Measurements from ENCODE around the gene HDAC5. TPM values are rescaled to one million over a fixed set of nuclear protein-coding genes. Genes with fewer than 3 reads are reported as not detected.
A peak's percentile ranks its signal among the peaks of the same experiment; 100 is the strongest.

Gene HDAC5
- polyA plus RNA-seq, 1 of the 3 experiments (the other 2 are of a cell fraction), result 19.0 TPM

- Histone ChIP-seq H3K9me3 (no peaks in the 10 kb centered on the region), H3K9ac (peak overlapping the region; percentile 70; the same call in 1 of the 2 replicates), H3K4me2 (peak overlapping the region; percentile 76), H3K27me3 (ENCODE audit: insufficient read depth) (no peaks in the 10 kb centered on the region), H3K4me3 (ENCODE audit: low read depth in 2 of 2, low read length in 1 of 2) (peak overlapping the region in 1 of 2 experiments; percentile 37; a peak in 1 of 4 replicates), H2AFZ (ENCODE audit: low read depth) (peak overlapping the region; percentile 55; the same call in 1 of the 2 replicates), H3K36me3 (replicated peaks in 1 of 2; ENCODE audit: control insufficient read depth in 1 of 2, insufficient read depth in 2 of 2, low read length in 1 of 2) (peaks cover 0 to 8% of the 10 kb centered on the region in 2 experiments), H3K9me2 (no peaks in the 10 kb centered on the region), H3K4me1 (ENCODE audit: control insufficient read depth in 1 of 2, insufficient read depth in 2 of 2, low read depth in 1 of 2, low read length in 1 of 2) (peaks cover 11 to 14% of the 10 kb centered on the region in 2 experiments; a peak in 3 of 4 replicates), H3K27ac (ENCODE audit: low read depth in 2 of 2, low read length in 1 of 2) (peak overlapping the region; percentile 87 to 92), H3F3A (replicated peaks; ENCODE audit: insufficient read depth) (peaks cover 11% of the 10 kb centered on the region), H3K79me2 (ENCODE audit: insufficient read depth) (peaks cover 36% of the 10 kb centered on the region; the same call in 1 of the 2 replicates), H4K20me1 (ENCODE audit: insufficient read depth) (no peaks in the 10 kb centered on the region)
- CTCF ChIA-PET, result interaction anchor here (1.1 to 4.7 kb wide), 5 partner anchors 10 to 28 kb away, joined by 3 to 19 read pairs (median 5); partner anchors contain the start of gene HDAC5
- POLR2A ChIA-PET, result interaction anchor here (0.7 to 1.1 kb wide), 3 partner anchors 8 to 28 kb away, joined by 3 to 5 read pairs (median 4); partner anchors contain the start of gene HDAC5
- 0% methylated on average over 2 of the region's 2 CpGs for WGBS (ENCODE audit: low lambda C conversion rate)
- TF ChIP-seq ZBTB33 (IDR thresholded peaks at IDR 0.05; ENCODE audit: borderline replicate concordance, low read depth) (no peak), PBX3 (IDR thresholded peaks at IDR 0.05) (no peak), TEAD4 (IDR thresholded peaks at IDR 0.05; ENCODE audit: borderline replicate concordance, insufficient read depth) (no peak), NRF1 (IDR thresholded peaks at IDR 0.05; ENCODE audit: low read depth, low read length) (no peak), TCF12 (IDR thresholded peaks at IDR 0.05) (no peak), IRF3 (IDR thresholded peaks at IDR 0.05; ENCODE audit: low read depth, low read length) (no peak), RCOR1 (IDR thresholded peaks at IDR 0.05; ENCODE audit: low read length) (no peak), RFX5 (IDR thresholded peaks at IDR 0.05; ENCODE audit: low read length) (no peak), TAF1 (IDR thresholded peaks at IDR 0.05; ENCODE audit: borderline replicate concordance, low read depth, low read length) (no peak), REST (IDR thresholded peaks at IDR 0.05; ENCODE audit: low read depth, low read length) (no peak), SIN3A (IDR thresholded peaks at IDR 0.05; ENCODE audit: borderline replicate concordance, low read depth, low read length) (no peak), USF1 (IDR thresholded peaks at IDR 0.05; ENCODE audit: borderline replicate concordance, low read depth) (no peak)
- DNase-seq, result no peak
Measured at GRCh38 chr17:44095388-44095646, 28.1 kb downstream of the HDAC5 start.
